Epithelial cell of proximal tubule (primary cell): Measurements from ENCODE around the gene JMY. TPM values are rescaled to one million over a fixed set of nuclear protein-coding genes. Genes with fewer than 3 reads are reported as not detected.

Source experiments
- DNase-seq: peaks from one replicate; pipeline ENCODE4 v3.0.0-alpha.2; 2011; ENCODE audit warnings: low read depth
- H3K4me3 ChIP-seq: 2 replicates; pipeline ENCODE4 v1.5.1; 2011; ENCODE audit warnings: low read depth, mild to moderate bottlenecking, low read length
- total RNA-seq: library from RNA; depleted of rRNA; stranded (reverse); fragments of >200 nt; gene quantifications from 2 replicates; pipeline ENCODE4 v1.2.3, GENCODE V29; 2015
- TF ChIP-seq, protein P1 (sequence below): conservative IDR thresholded peaks from 2 replicates; pipeline ENCODE4 v1.5.1; 2012; ENCODE audit warnings: low read depth, mild to moderate bottlenecking, low read length

JMY gene
- total RNA-seq, 1 donor from 2014 or later = 5.7 TPM

DNA sequence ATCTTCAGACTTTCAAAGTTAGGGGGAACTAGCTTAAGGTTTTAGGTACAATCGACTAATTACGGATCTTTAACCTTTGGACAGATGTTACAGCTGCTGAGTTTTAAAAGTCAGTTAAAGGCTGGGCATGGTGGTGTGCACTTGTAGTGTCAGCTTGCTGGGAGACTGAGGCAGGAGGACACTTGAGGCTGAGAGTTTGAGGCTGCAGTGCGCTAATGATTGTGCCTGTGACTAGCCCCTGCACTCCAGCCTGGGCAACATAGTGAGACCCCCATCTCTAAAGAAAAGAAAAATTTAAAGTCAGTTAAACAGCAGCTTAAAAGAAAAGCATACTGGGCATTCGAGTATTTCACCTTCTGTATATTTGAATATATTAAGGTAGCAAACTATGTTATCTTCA, 51.4 kb downstream of the JMY start:
- no peak overlapping the region for H3K4me3 ChIP-seq
- TF ChIP-seq, protein P1, sequence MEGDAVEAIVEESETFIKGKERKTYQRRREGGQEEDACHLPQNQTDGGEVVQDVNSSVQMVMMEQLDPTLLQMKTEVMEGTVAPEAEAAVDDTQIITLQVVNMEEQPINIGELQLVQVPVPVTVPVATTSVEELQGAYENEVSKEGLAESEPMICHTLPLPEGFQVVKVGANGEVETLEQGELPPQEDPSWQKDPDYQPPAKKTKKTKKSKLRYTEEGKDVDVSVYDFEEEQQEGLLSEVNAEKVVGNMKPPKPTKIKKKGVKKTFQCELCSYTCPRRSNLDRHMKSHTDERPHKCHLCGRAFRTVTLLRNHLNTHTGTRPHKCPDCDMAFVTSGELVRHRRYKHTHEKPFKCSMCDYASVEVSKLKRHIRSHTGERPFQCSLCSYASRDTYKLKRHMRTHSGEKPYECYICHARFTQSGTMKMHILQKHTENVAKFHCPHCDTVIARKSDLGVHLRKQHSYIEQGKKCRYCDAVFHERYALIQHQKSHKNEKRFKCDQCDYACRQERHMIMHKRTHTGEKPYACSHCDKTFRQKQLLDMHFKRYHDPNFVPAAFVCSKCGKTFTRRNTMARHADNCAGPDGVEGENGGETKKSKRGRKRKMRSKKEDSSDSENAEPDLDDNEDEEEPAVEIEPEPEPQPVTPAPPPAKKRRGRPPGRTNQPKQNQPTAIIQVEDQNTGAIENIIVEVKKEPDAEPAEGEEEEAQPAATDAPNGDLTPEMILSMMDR = no peak
- DNase-seq = no peak

DNA sequence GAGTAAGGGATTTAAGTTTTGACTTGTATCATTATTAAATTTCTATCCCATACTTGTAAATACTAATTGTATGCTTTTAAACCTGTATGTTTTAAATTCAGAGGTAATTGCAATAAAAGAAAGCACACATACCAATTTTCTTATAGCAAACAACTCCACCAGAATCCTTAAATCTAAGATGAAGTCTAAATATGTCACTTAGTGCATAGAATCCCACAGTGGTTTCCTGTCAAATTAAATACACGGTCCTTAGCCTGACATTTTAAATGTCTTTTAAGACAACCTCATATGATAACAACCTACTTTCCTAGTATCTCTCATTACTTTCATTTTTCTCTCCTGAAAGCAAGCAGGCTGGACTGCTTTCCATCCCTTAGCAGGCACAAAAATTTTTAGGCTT, 52.0 kb downstream of the JMY start:
- DNase-seq = no peak
- TF ChIP-seq, protein P1 = no peak
- H3K4me3 ChIP-seq = no peak overlapping the region

DNA sequence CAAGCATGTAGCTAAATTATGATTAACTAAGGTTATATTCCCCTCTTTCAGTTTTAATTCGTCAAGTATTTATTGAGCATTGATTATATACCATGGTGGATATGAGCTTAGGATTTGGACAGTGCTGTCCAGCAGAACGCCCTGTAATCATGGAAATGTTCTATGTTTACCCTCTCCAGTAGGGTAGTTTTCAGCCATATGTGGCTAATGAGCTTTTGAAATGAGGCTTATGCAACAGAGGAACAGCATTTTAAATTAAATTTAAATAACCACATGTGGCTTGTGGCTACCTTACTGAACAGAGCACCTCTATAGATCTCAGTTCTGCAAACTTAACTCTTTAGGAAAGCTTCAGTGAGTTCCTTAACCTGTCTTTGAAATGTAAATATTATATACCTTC, 59.1 kb downstream of the JMY start:
- H3K4me3 ChIP-seq = no peak overlapping the region
- no peak for DNase-seq
- TF ChIP-seq, protein P1 = no peak

- TF ChIP-seq, protein P1 = no peak
- no peak for DNase-seq
- no peak overlapping the region for H3K4me3 ChIP-seq
These were observed 61.7 kb downstream of the JMY start for GRCh38 chr5:79297661-79298060.

DNA sequence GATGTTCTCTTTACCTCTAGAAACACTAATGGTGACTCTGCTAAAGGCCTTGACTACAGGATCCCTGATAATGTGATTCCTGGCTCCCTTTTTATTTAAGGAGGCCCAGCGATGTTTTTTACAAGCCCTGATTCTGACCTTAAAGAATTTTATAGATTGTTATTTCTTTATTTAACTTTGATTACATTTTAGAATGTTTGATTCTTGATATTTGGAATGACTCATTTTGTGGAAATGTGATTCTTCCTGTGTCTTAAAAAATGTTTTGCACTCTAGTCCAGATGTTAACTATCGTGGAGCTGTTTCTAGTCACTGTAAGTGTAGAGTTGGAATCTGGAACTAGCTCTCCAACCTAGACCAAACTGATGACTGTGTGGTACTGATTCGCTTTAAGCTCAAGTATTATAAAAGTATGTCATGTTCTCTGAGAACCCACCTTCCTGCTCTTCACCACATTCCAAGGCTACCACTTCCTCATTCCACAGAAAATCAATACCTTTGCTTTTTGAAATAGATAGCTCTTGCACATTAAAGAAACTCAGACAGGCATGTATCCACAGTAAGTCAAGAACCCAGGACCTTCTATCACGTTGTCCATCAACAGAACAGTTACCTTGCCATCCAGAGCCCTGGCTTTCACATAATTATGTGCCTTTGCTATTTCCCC, 65.2 kb downstream of the JMY start:
- no peak for DNase-seq
- H3K4me3 ChIP-seq = no peak overlapping the region
- TF ChIP-seq, protein P1 = no peak

- H3K4me3 ChIP-seq = no peak overlapping the region
- TF ChIP-seq, protein P1 = no peak
- no peak for DNase-seq
These were observed 66.5 kb downstream of the JMY start for GRCh38 chr5:79302454-79302853.

DNA sequence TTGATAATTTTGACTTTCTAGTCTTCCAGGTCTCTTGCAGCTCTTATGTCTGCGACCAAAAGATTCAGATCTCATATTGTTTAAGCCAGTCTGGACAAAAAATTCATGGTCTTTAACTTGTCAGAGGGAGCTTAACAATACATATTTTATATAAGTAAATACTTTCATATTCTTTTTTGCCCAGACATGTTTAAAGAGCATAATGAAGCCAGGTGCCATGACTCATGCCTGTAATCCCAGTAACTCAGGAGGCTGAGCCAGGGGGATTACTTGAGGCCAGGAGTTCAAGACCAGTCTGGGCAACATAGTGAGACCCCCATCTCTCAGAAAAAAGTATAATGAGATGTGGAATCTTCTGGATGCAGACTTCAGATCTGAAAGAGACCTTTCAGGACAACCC, 69.8 kb downstream of the JMY start:
- H3K4me3 ChIP-seq = no peak overlapping the region
- TF ChIP-seq, protein P1 = no peak

More for the DNA sequence above, 69.8 kb downstream of the JMY start:
- DNase-seq = no peak
